Measurements from ENCODE around the gene PROSER2.
"Not testable (repeated sequence)": the region's sequence is repeated elsewhere in the genome, so short reads cannot be mapped to it uniquely, and the experiment has no call there.

Gene PROSER2

GRCh38 chr10:11887381-11888227, 64.4 kb downstream of the PROSER2 start:
- no peak for DNase-seq

- DNase-seq, result not testable (repeated sequence)
Observed at GRCh38 chr10:11889263-11889662, 66.1 kb downstream of the PROSER2 start.

- DNase-seq, result no peak
Observed at GRCh38 chr10:11891776-11892486, 68.8 kb downstream of the PROSER2 start.

- DNase-seq, result no peak
Observed at GRCh38 chr10:11893749-11894278, 70.7 kb downstream of the PROSER2 start.

GRCh38 chr10:11894381-11895107, 71.4 kb downstream of the PROSER2 start:
- no peak for DNase-seq

- no peak for DNase-seq
Observed at GRCh38 chr10:11895108-11895466, 71.9 kb downstream of the PROSER2 start.

- DNase-seq, result no peak
Observed at GRCh38 chr10:11895598-11895997, 72.4 kb downstream of the PROSER2 start.

GRCh38 chr10:11896549-11897200, 73.5 kb downstream of the PROSER2 start:
- DNase-seq, result no peak

GRCh38 chr10:11898033-11898371, 74.8 kb downstream of the PROSER2 start:
- DNase-seq, result no peak

GRCh38 chr10:11898372-11899066, 75.4 kb downstream of the PROSER2 start:
- DNase-seq, result no peak

- DNase-seq, result no peak
Observed at GRCh38 chr10:11899067-11899876, 76.1 kb downstream of the PROSER2 start.

GRCh38 chr10:11901036-11901301, 77.8 kb downstream of the PROSER2 start:
- DNase-seq, result no peak

GRCh38 chr10:11901454-11901832, 78.3 kb downstream of the PROSER2 start:
- no peak for DNase-seq

GRCh38 chr10:11901833-11902475, 78.8 kb downstream of the PROSER2 start:
- no peak for DNase-seq

GRCh38 chr10:11902646-11903045, 79.5 kb downstream of the PROSER2 start:
- DNase-seq, result no peak

GRCh38 chr10:11906714-11907113, 83.6 kb downstream of the PROSER2 start:
- no peak for DNase-seq

- no peak for DNase-seq
Observed at GRCh38 chr10:11907914-11908313, 84.8 kb downstream of the PROSER2 start.

GRCh38 chr10:11908536-11908935, 85.4 kb downstream of the PROSER2 start:
- no peak for DNase-seq

GRCh38 chr10:11908991-11909390, 85.8 kb downstream of the PROSER2 start:
- DNase-seq, result no peak

- no peak for DNase-seq
Observed at GRCh38 chr10:11909618-11910017, 86.5 kb downstream of the PROSER2 start.

- no peak for DNase-seq
Observed at GRCh38 chr10:11910102-11910501, 86.9 kb downstream of the PROSER2 start.

All from NCI-H1694 (cell line).